ENCODE results near the gene NRN1.
"Not testable (repeated sequence)": the region's sequence is repeated elsewhere in the genome, so short reads cannot be mapped to it uniquely, and the experiment has no call there.

The NRN1 gene

GRCh38 chr6:5984150-5985089 is 22.3 kb downstream of the NRN1 start:
- no peak for DNase-seq (ENCODE audit: low read depth in 4 of 4, low spot score in 1 of 4)

- no peak for DNase-seq (ENCODE audit: low read depth in 4 of 4, low spot score in 1 of 4)
These were observed 25.3 kb downstream of the NRN1 start for GRCh38 chr6:5981126-5982026.

GRCh38 chr6:5979650-5980420 is 26.9 kb downstream of the NRN1 start:
- DNase-seq (ENCODE audit: low read depth in 4 of 4, low spot score in 1 of 4) = no peak

- DNase-seq (ENCODE audit: low read depth in 4 of 4, low spot score in 1 of 4) = no peak
These were observed 29.9 kb downstream of the NRN1 start for GRCh38 chr6:5976811-5977210.

GRCh38 chr6:5968817-5969734 is 37.6 kb downstream of the NRN1 start:
- DNase-seq (ENCODE audit: low read depth in 4 of 4, low spot score in 1 of 4) = no peak

GRCh38 chr6:5968036-5968435 is 38.7 kb downstream of the NRN1 start:
- DNase-seq (ENCODE audit: low read depth in 4 of 4, low spot score in 1 of 4) = not testable (repeated sequence)

GRCh38 chr6:5967594-5967993 is 39.1 kb downstream of the NRN1 start:
- no peak for DNase-seq (ENCODE audit: low read depth in 4 of 4, low spot score in 1 of 4)

- no peak for DNase-seq (ENCODE audit: low read depth in 4 of 4, low spot score in 1 of 4)
These were observed 43.9 kb downstream of the NRN1 start for GRCh38 chr6:5962794-5963193.

- DNase-seq (ENCODE audit: low read depth in 4 of 4, low spot score in 1 of 4) = no peak
These were observed 44.9 kb downstream of the NRN1 start for GRCh38 chr6:5961836-5962235.

DNA sequence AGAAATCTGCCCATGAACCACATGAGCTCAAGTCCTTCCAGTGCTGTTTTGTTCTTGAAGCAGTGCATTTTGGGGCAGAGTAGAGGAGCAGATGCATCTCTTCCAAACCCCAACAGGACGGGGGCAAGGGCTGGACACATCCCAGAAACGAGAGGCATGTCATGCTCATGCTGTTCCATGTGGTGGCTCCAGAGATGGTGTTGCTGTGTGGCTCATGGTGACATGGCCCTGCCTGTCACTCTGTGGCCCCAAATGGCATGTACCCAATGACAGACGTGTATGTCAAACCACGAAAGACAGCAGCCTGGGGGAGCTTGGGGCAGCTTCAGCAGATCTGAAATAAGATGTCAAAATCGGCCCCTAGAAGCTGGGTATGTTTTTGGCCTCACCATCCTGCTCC is 46.3 kb downstream of the NRN1 start:
- no peak for DNase-seq (ENCODE audit: low read depth in 4 of 4, low spot score in 1 of 4)

DNA sequence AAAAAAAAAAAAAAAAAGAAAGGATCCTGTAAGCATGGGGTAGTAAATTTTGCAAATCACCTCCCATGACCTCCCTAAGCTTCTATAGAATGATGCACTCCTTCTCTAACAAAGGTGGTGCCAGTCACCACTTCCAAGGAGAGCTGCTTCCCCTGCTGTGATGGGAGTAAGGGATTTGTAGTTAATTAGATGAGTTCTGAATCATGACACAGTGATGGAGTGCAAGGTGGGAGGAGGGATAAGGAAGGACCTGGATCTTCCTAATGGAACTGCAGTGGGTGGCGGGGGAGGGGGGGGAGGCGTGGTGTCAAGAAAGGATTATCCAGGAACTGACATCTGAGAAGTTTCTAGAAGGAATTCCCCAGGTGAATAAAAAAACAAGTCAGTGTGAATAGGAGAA is 47.8 kb downstream of the NRN1 start:
- no peak for DNase-seq (ENCODE audit: low read depth in 4 of 4, low spot score in 1 of 4)

- no peak for DNase-seq (ENCODE audit: low read depth in 4 of 4, low spot score in 1 of 4)
These were observed 49.8 kb downstream of the NRN1 start for GRCh38 chr6:5956939-5957338.

DNA sequence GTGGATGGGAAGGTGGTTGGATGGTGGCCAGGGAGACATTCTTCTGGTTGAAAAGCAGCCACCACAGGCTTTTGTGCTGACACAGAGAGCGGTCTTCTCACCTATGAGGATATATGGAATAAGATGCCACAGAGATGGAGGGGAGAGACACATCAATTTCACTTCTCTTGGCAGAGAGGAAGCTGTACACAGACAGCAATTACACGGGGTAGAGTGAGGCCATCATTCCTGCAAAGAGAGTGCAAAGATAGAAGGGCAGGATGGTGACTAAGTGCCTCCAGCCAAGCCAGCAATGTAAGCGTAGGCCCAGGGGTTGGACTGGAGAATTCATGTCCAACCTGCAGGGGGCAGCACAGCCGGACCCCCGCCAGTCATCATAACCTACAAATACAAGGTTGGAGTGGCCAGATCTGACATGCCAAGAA is 56.4 kb downstream of the NRN1 start:
- DNase-seq (ENCODE audit: low read depth in 4 of 4, low spot score in 1 of 4) = peak in 1 of 4 experiments; percentile 9
